Mesothelial cell of epicardium (in vitro differentiated cells): ENCODE data around the gene SPNS3. TPM values are rescaled to one million over a fixed set of nuclear protein-coding genes. Genes with fewer than 3 reads are reported as not detected.
A peak's percentile ranks its signal among the peaks of the same experiment; 100 is the strongest.

ENCODE experiments used
- DNase-seq, 2 experiments: peaks; one replicate each; pipeline ENCODE4 v3.0.0; 2021; ENCODE audit warnings: low spot score in 2 of 2; ENCODE audit not compliant: unreplicated experiment in 2 of 2
- H3K27ac Mint-ChIP-seq: 2 replicates; pipeline ENCODE4 v1.8.0; 2021; ENCODE audit warnings: mixed read lengths
- H3K27me3 Mint-ChIP-seq: 2 replicates; pipeline ENCODE4 v1.8.0; 2021; ENCODE audit warnings: low read depth, mixed read lengths
- H3K36me3 Mint-ChIP-seq: 2 replicates; pipeline ENCODE4 v1.8.0; 2021; ENCODE audit warnings: mixed read lengths
- H3K4me1 Mint-ChIP-seq: 2 replicates; pipeline ENCODE4 v1.8.0; 2021; ENCODE audit warnings: mixed read lengths
- H3K4me3 Mint-ChIP-seq: 2 replicates; pipeline ENCODE4 v1.8.0; 2021; ENCODE audit warnings: mild to moderate bottlenecking, moderate library complexity, mixed read lengths
- H3K9me3 Mint-ChIP-seq: 2 replicates; pipeline ENCODE4 v1.8.0; 2021; ENCODE audit warnings: mixed read lengths
- CTCF ChIP-seq: fragments of 200-600 bp; sonication (generic); IDR thresholded peaks from one replicate; pipeline ENCODE4 v1.5.0; 2021; ENCODE audit warnings: antibody characterized with exemption; ENCODE audit not compliant: unreplicated experiment
- total RNA-seq: library from RNA; stranded (reverse); gene quantifications from 3 replicates; pipeline ENCODE4 v1.2.1, GENCODE V29; 2021

Gene SPNS3
- total RNA-seq, 1 donor from 2014 or later, result not detected

- no peaks in the 10 kb centered on the region for H3K36me3 Mint-ChIP-seq
- no peaks in the 10 kb centered on the region for H3K9me3 Mint-ChIP-seq
- H3K27me3 Mint-ChIP-seq, result no peaks in the 10 kb centered on the region
- no peak overlapping the region for H3K4me3 Mint-ChIP-seq
- no peak overlapping the region for H3K27ac Mint-ChIP-seq
- TF ChIP-seq CTCF, result peak; percentile 95
- no peaks in the 10 kb centered on the region for H3K4me1 Mint-ChIP-seq
- DNase-seq, result peak; percentile 92 to 98
Measured at GRCh38 chr17:4412933-4413831, 20.6 kb upstream of the SPNS3 start.

- H3K36me3 Mint-ChIP-seq, result no peaks in the 10 kb centered on the region
- H3K4me3 Mint-ChIP-seq, result no peak overlapping the region
- no peak for DNase-seq
- TF ChIP-seq CTCF, result no peak
- H3K27ac Mint-ChIP-seq, result no peak overlapping the region
- no peaks in the 10 kb centered on the region for H3K27me3 Mint-ChIP-seq
- H3K9me3 Mint-ChIP-seq, result no peaks in the 10 kb centered on the region
- no peaks in the 10 kb centered on the region for H3K4me1 Mint-ChIP-seq
Measured at GRCh38 chr17:4417129-4417667, 16.5 kb upstream of the SPNS3 start.

- H3K4me1 Mint-ChIP-seq, result no peaks in the 10 kb centered on the region
- H3K36me3 Mint-ChIP-seq, result no peaks in the 10 kb centered on the region
- peak; percentile 84 for TF ChIP-seq CTCF
- no peak overlapping the region for H3K27ac Mint-ChIP-seq
- H3K27me3 Mint-ChIP-seq, result no peaks in the 10 kb centered on the region
- no peak for DNase-seq
- H3K9me3 Mint-ChIP-seq, result no peaks in the 10 kb centered on the region
- H3K4me3 Mint-ChIP-seq, result no peak overlapping the region
Measured at GRCh38 chr17:4420692-4421131, 13.0 kb upstream of the SPNS3 start.

GRCh38 chr17:4422864-4423263 is 10.9 kb upstream of the SPNS3 start:
- Mint-ChIP-seq H3K4me1 (no peaks in the 10 kb centered on the region), H3K27ac (no peak overlapping the region), H3K36me3 (no peaks in the 10 kb centered on the region), H3K4me3 (no peak overlapping the region), H3K27me3 (no peaks in the 10 kb centered on the region), H3K9me3 (no peaks in the 10 kb centered on the region)
- no peak for TF ChIP-seq CTCF
- DNase-seq, result no peak

- no peak overlapping the region for H3K27ac Mint-ChIP-seq
- H3K27me3 Mint-ChIP-seq, result no peaks in the 10 kb centered on the region
- H3K4me1 Mint-ChIP-seq, result no peaks in the 10 kb centered on the region
- DNase-seq, result no peak
- H3K36me3 Mint-ChIP-seq, result no peaks in the 10 kb centered on the region
- H3K9me3 Mint-ChIP-seq, result no peaks in the 10 kb centered on the region
- H3K4me3 Mint-ChIP-seq, result no peak overlapping the region
- no peak for TF ChIP-seq CTCF
Measured at GRCh38 chr17:4425398-4425797, 8.3 kb upstream of the SPNS3 start.
